B cell (primary cell): ENCODE results near the gene ARHGAP45. TPM values are rescaled to one million over a fixed set of nuclear protein-coding genes. Genes with fewer than 3 reads are reported as not detected.

ENCODE experiments used
- ATAC-seq: fragments of 200-7000 bp; cut with Tn5 transposase; one replicate; pipeline ENCODE4 v1.10.0; 2021; ENCODE audit warnings: low read depth, mild to moderate bottlenecking, moderate number of reproducible peaks, moderate library complexity
- CTCF ChIA-PET: fragments of 350-600 bp; sonication (Branson Sonifier 250); formaldehyde crosslinking; loops from one replicate; lab custom pipeline; 2021; ENCODE audit warnings: antibody characterized with exemption, inconsistent platforms; lab: Charles Lee
- POLR2A ChIA-PET: fragments of 350-600 bp; sonication (Branson Sonifier 250); formaldehyde crosslinking; loops from one replicate; lab custom pipeline; 2021; ENCODE audit warnings: antibody characterized with exemption; lab: Charles Lee
- DNase-seq: peaks from one replicate; pipeline ENCODE4 v3.0.0; 2013
- H2AFZ ChIP-seq: 2 replicates; pipeline ENCODE4 v1.6.1; 2012; ENCODE audit warnings: mild to moderate bottlenecking, low read depth, low read length; ENCODE audit not compliant: insufficient read depth, poor library complexity, severe bottlenecking
- H3K27ac ChIP-seq, 2 donors: 1 replicate in 1 of 2; 2 replicates in 1 of 2; pipeline ENCODE4 v1.5.1; 2012 to 2013; ENCODE audit warnings: low read length in 2 of 2, mild to moderate bottlenecking in 2 of 2, moderate library complexity in 1 of 2
- H3K27me3 ChIP-seq, 4 experiments: fragments of 200-600 bp in 1 of 4; sonication (generic) in 1 of 4; replicated peaks in 1 of 4; 1 replicate in 2 of 4; 2 replicates in 2 of 4; pipeline versions ENCODE4 v1.6.1 to v1.7.0; 2013 to 2016; ENCODE audit warnings: low read length in 3 of 4, mild to moderate bottlenecking in 2 of 4, mixed read lengths in 1 of 4, moderate library complexity in 1 of 4; ENCODE audit not compliant: insufficient read depth in 4 of 4, control insufficient read depth in 3 of 4; ENCODE audit errors: control extremely low read depth in 1 of 4
- H3K36me3 ChIP-seq, 2 experiments: replicated peaks in 1 of 2; 1 replicate in 1 of 2; 2 replicates in 1 of 2; pipeline versions ENCODE4 v1.6.1 to v1.7.1; 2013; ENCODE audit warnings: low read length in 1 of 2; ENCODE audit not compliant: insufficient read depth in 2 of 2, control insufficient read depth in 1 of 2; ENCODE audit errors: control extremely low read depth in 1 of 2, extremely low read depth in 1 of 2
- H3K4me1 ChIP-seq, 2 donors: fragments of 200-600 bp in 1 of 2; sonication (generic) in 1 of 2; 1 replicate in 1 of 2; 2 replicates in 1 of 2; pipeline versions ENCODE4 v1.5.1 to v1.6.1; 2013 to 2017; ENCODE audit warnings: low read length in 2 of 2; ENCODE audit not compliant: control insufficient read depth in 2 of 2, insufficient read depth in 2 of 2
- H3K4me2 ChIP-seq: replicated peaks from 2 replicates; pipeline ENCODE3; 2012; ENCODE audit warnings: mild to moderate bottlenecking, low read depth, low read length; ENCODE audit not compliant: poor library complexity, severe bottlenecking
- H3K4me3 ChIP-seq, 5 experiments: fragments of 200-600 bp in 1 of 5; sonication (generic) in 1 of 5; 1 replicate in 3 of 5; 2 replicates in 2 of 5; pipeline versions ENCODE4 v1.5.1 to v1.7.0; 2011 to 2016; ENCODE audit warnings: low read length in 4 of 5, mild to moderate bottlenecking in 4 of 5, low read depth in 2 of 5, control low read depth in 1 of 5, moderate library complexity in 1 of 5; ENCODE audit not compliant: insufficient read depth in 1 of 5; ENCODE audit errors: control extremely low read depth in 1 of 5, extremely low read depth in 1 of 5
- H3K79me2 ChIP-seq: fragments of 200-600 bp; sonication (generic); one replicate; pipeline ENCODE4 v1.6.0; 2016; ENCODE audit warnings: low read length; ENCODE audit not compliant: control insufficient read depth, insufficient read depth
- H3K9ac ChIP-seq: fragments of 200-600 bp; sonication (generic); 2 replicates; pipeline ENCODE4 v1.6.1; 2017; ENCODE audit warnings: mild to moderate bottlenecking, low read length, moderate library complexity
- H3K9me3 ChIP-seq, 3 donors: one replicate each; pipeline versions ENCODE4 v1.6.1 to v1.7.1; 2013; ENCODE audit warnings: low read length in 2 of 3; ENCODE audit not compliant: control insufficient read depth in 2 of 3, insufficient read depth in 1 of 3; ENCODE audit errors: control extremely low read depth in 1 of 3
- H4K20me1 ChIP-seq: 2 replicates; pipeline ENCODE4 v1.6.0; 2012; ENCODE audit warnings: mild to moderate bottlenecking, low read length; ENCODE audit not compliant: insufficient read depth, control insufficient read depth, poor library complexity, severe bottlenecking
- H3K27ac Mint-ChIP-seq: one replicate; pipeline ENCODE4 v1.8.0; 2021; ENCODE audit warnings: mixed read lengths
- H3K27me3 Mint-ChIP-seq: one replicate; pipeline ENCODE4 v1.8.0; 2021; ENCODE audit warnings: mixed read lengths
- H3K4me1 Mint-ChIP-seq: one replicate; pipeline ENCODE4 v1.8.0; 2021; ENCODE audit warnings: mixed read lengths
- H3K4me3 Mint-ChIP-seq: one replicate; pipeline ENCODE4 v1.8.0; 2021; ENCODE audit warnings: mixed read lengths
- H3K9me3 Mint-ChIP-seq: one replicate; pipeline ENCODE4 v1.8.0; 2022; ENCODE audit warnings: mixed read lengths; ENCODE audit not compliant: insufficient read depth
- CTCF ChIP-seq: fragments of 200-600 bp; IDR thresholded peaks from one replicate; pipeline ENCODE4 v1.8.0; 2022; ENCODE audit warnings: antibody characterized with exemption, mild to moderate bottlenecking
- EZH2 ChIP-seq: IDR thresholded peaks from 2 replicates; pipeline ENCODE4 v1.6.1; 2012; ENCODE audit warnings: borderline replicate concordance, low read depth, mild to moderate bottlenecking, moderate library complexity, low read length; ENCODE audit not compliant: insufficient read depth, poor library complexity, severe bottlenecking
- WGBS: methylation state at CpG from one replicate; pipeline ENCODE4 v1.1.5; 2013; ENCODE audit warnings: missing lambda C conversion rate; ENCODE audit not compliant: insufficient coverage; 5-methylcytosine and 5-hydroxymethylcytosine counted together
- intact Hi-C: fragments of 100-400 bp; cut with micrococcal nuclease; formaldehyde crosslinking; loops from one replicate; pipeline ENCODE4 v1.10.0; 2022
- polyA plus RNA-seq: library from polyadenylated mRNA; depleted of rRNA; stranded (reverse); fragments of >200 nt; gene quantifications from 2 replicates; pipeline ENCODE4 v1.2.3, GENCODE V29; 2012
- total RNA-seq, 2 donors: library from RNA; stranded (reverse); fragments of 120-200 nt in 1 of 2; gene quantifications; 1 replicate in 1 of 2; 2 replicates in 1 of 2; pipeline versions ENCODE4 v1.2.3 to v1.2.4, GENCODE V29; 2013 to 2022

ARHGAP45 gene
- total and polyA plus RNA-seq, 2 donors (not counting 1 experiment from before 2014, with no cell fraction given) = 488 to 490 TPM

- no peak overlapping the region for H2AFZ ChIP-seq
- peaks cover 18% of the 10 kb centered on the region for H4K20me1 ChIP-seq
- Mint-ChIP-seq H3K27me3 (no peaks in the 10 kb centered on the region), H3K4me3 (no peak overlapping the region), H3K27ac (no peak overlapping the region), H3K9me3 (no peaks in the 10 kb centered on the region), H3K4me1 (peaks cover 32% of the 10 kb centered on the region)
- no peak overlapping the region for H3K4me2 ChIP-seq
- H3K4me1 ChIP-seq = peaks cover 14 to 44% of the 10 kb centered on the region in 2 donors
- H3K27ac ChIP-seq = no peak overlapping the region
- CTCF ChIA-PET = interaction anchor here (0.6 kb wide), 1 partner anchor 18 kb away, joined by 3 read pairs; no protein-coding TSS in a partner anchor
- POLR2A ChIA-PET = interaction anchor here (0.6 to 1.2 kb wide), 4 partner anchors 13 to 43 kb away, joined by 3 to 5 read pairs (median 4); partner anchors contain the start of gene GPX4
- intact Hi-C loops = loop anchor here (10.0 kb wide), 1 partner anchor 136 kb away; the partner anchor contains the start of gene ARID3A
- peaks cover 1 to 69% (median 28%) of the 10 kb centered on the region in 3 donors for H3K9me3 ChIP-seq
- H3K36me3 ChIP-seq = peaks cover 6 to 47% of the 10 kb centered on the region in 2 experiments
- no peak overlapping the region for H3K4me3 ChIP-seq
- no peak overlapping the region for H3K9ac ChIP-seq
- H3K27me3 ChIP-seq = no peaks in the 10 kb centered on the region
- H3K79me2 ChIP-seq = peaks cover 7% of the 10 kb centered on the region
- no peak for ATAC-seq
- 92% methylated on average over 5 of the region's 5 CpGs for WGBS
- DNase-seq = no peak
- TF ChIP-seq EZH2 = no peak
- TF ChIP-seq CTCF = no peak
Measured at GRCh38 chr19:1060689-1061088, 6.3 kb upstream of the ARHGAP45 start.

DNA sequence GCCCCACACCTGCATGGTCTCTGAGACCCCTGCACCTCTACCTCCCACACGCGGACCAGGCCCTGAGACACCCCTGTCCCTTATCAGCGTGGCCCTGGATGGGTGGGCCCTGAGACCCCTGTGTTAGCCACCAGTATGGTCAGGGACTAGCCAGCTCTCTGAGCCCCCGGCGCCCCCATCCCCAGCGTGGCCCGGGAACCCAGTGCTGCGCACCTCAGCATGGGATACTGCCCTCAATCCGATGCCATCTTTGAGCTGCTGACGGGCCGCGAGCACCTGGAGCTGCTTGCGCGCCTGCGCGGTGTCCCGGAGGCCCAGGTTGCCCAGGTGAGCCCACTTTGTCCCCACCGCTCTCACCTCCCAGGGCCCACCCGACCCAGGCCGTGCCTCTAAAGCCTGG, 5.0 kb upstream of the ARHGAP45 start:
- H3K27me3 ChIP-seq = no peaks in the 10 kb centered on the region
- intact Hi-C loops = loop anchor here (10.0 kb wide), 1 partner anchor 137 kb away; the partner anchor contains the start of gene ARID3A
- peaks cover 1 to 56% (median 20%) of the 10 kb centered on the region in 3 donors for H3K9me3 ChIP-seq
- H3K27ac ChIP-seq = no peak overlapping the region
- Mint-ChIP-seq H3K27me3 (no peaks in the 10 kb centered on the region), H3K27ac (no peak overlapping the region), H3K4me1 (peaks cover 37% of the 10 kb centered on the region), H3K9me3 (no peaks in the 10 kb centered on the region), H3K4me3 (no peak overlapping the region)
- H3K4me1 ChIP-seq = peaks cover 25 to 53% of the 10 kb centered on the region in 2 donors
- ChIA-PET POLR2A (interaction anchor here (0.6 to 1.2 kb wide), 3 partner anchors 15 to 21 kb away, joined by 3 to 5 read pairs (median 4); no protein-coding TSS in a partner anchor), CTCF (no interaction called here)
- H3K9ac ChIP-seq = no peak overlapping the region
- H3K79me2 ChIP-seq = peaks cover 7% of the 10 kb centered on the region
- H3K4me2 ChIP-seq = no peak overlapping the region
- 97% methylated on average over 20 of the region's 20 CpGs for WGBS
- H3K4me3 ChIP-seq = no peak overlapping the region
- H4K20me1 ChIP-seq = peaks cover 28% of the 10 kb centered on the region
- TF ChIP-seq CTCF (no peak), EZH2 (no peak)
- H3K36me3 ChIP-seq = peaks cover 6 to 34% of the 10 kb centered on the region in 2 experiments
- ATAC-seq (no peak), DNase-seq (no peak)
- H2AFZ ChIP-seq = no peak overlapping the region
